Left renal pelvis (tissue), 4 donors: ENCODE measurements around the gene PAQR7. TPM values are rescaled to one million over a fixed set of nuclear protein-coding genes. Genes with fewer than 3 reads are reported as not detected.

ENCODE experiments used
- DNase-seq, 4 donors: peaks; one replicate each; pipeline ENCODE4 v3.0.0-alpha.2; 2013; ENCODE audit warnings: low read depth in 4 of 4, low spot score in 3 of 4
- polyA plus RNA-seq, 4 donors: library from polyadenylated mRNA; unstranded; fragments of 120-200 nt; gene quantifications; one replicate each; pipeline ENCODE4 v1.2.1, GENCODE V29; 2013; ENCODE audit not compliant: insufficient read length in 4 of 4

Gene PAQR7
- polyA plus RNA-seq, 4 donors: 13.4 to 36.2 (median 28.7) TPM

DNA sequence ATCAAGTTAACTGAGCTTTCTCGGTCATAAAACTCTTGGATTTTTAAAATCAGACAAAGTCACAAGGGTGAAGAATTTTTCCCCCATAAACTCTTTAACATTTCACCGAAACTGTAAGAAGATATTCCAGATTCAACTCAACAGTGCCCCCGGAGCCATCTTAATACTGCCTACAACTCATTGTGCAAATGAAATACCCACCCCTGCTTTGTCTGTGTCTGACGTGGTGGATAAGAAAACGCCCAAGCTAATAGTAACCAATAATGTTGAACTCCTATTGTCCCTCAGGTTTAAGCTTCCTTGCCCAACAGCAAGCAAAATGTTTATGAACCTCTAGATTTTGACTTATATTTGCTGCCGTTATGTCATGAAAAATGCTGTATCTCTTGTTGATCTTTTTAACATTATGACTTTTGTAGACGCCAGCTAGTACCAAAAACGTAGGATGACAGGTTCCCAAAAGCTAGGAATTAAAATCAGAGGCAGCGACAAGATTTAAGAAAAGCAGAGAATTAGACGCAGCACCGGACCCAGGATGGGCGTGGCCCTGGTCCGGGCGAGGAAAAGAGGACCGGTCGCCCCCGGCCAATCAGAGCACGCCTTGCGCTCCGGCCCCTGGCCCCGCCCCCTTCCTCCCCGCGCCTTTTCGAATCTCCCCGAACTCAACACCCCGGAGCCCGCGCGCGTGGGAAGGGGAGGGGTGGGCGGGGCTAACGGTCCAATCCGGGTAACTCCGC, 29.6 kb upstream of the PAQR7 start:
- DNase-seq: peak; percentile 78 to 87 (median 86)

DNA sequence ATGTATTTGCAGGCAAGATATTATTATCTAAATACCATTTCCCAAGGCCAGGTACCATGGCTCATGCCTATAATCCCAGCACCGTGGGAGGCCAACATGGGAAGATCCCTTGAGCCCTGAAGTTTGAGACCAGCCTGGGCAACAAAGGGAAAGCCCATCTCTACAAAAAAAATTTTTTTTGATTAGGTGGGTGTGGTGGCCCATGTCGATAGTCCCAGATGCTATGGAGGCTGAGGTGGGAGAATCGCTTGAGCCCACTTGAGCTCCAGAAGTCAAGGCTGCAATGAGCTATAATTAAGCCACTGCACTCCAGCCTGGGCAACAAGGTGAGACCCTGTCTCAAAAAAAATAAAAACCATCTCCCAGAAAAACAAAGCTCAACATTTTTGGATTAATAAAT, 28.5 kb upstream of the PAQR7 start:
- no peak for DNase-seq

DNA sequence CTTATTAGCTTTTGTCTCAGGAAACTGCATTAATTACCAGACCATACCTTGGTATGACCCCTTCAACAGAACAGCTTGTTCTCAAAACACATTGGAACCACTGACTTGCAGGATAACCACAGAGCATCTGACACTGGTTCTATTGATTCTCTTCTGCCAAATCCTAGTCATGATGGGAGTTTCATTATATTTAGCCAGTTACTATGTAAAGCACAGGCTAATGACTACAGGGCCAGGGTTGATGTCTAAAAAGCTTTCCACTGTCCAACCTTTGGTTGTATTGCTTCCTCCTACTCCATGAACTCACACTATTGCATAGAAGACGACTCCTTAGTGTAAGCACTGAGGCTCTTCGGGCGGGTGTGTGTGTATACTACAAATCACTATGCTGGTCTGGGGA, 27.0 kb upstream of the PAQR7 start:
- no peak for DNase-seq

DNA sequence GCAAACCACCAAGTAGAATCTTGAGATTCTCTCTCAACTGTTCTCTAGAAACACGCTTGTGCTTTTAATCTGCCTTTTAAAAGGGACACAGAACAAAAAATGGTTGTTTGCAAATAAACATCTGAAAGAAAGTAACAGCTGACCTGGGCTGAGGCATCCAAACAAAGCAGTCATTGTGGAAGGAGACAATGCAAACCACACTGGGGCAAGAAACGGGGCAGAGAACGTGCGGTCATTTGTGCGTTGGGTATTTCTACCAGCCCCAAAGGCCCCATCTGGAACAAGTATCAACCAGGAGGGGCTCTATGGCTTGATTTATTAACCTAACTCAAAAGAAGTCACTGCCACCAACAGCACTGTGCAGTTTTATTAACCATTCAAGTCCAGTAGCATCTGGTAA, 24.7 kb upstream of the PAQR7 start:
- no peak for DNase-seq

DNA sequence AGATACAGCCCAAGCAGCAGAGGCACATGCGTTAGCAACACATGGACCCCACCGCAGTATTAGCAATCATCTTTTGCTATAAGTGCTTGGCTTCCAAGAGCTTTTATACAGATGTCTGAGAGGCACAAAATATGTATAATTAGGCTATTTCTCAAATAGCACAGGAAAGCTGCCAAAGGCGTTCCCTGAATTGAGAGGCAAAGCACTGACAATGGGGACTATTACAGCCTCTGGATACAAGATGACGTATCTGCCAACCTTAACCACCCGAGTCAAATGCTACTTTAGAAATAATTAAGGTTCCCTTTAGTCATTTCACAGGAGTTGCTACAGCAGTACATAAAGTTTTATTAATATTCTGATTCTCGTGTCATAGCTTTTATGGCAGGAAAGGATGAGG, 24.3 kb upstream of the PAQR7 start:
- no peak for DNase-seq

DNA sequence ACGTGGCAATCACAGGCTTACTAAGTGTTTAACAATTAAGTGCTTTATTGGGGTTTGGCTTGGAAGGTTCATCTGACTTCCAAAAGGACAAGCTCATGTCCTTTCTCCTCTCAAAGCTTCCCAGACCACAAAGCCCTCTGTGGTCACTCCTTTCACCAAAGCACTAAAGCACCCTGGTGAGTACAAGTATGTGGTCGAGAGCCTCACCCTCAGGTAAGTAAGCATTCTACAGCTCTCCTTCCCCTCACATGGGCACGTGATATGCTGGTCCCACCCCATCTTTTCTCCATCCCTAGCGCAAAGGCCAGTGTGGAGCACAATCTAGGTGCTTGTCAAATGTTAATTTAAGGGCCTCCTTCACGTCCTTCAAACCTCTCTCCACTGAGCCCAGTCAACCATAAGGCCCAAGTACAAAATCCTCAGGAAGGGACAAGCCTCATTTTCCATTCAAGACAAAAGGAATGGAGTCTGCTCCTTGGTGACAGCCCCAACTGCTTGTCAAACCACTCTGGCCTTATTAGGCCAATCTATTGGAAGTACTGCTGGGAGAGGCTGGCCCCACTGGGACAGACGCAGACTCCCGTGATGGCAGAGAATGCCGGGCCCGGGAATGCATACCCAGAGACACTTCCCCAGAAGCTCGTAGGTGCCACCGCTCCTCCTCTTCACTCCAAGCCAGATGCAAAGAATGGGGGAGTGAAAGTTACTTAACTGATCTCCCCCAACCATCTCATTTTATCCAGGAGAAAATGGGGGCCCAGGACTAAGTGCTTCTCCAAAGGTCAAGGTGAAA, 22.9 kb upstream of the PAQR7 start:
- DNase-seq: no peak

DNA sequence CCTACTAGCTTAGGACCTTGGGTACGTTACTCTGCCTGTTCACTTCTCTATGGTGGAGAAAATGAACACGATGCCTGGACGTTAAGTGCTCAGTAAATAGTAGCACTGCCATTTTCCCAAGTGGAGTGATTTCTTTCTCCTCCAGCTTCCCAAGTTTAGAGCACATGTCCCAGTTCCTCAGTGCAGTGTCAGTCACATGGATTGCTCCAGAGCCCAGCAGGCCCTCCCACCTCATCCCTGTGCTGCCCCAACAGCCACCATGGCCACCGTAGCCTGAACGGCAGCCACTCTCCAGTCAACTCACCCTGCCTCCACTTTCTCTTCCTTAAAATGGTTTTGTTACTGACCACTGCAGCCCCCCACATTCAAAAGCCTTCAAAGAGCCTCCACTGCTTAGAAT, 22.2 kb upstream of the PAQR7 start:
- no peak for DNase-seq

DNA sequence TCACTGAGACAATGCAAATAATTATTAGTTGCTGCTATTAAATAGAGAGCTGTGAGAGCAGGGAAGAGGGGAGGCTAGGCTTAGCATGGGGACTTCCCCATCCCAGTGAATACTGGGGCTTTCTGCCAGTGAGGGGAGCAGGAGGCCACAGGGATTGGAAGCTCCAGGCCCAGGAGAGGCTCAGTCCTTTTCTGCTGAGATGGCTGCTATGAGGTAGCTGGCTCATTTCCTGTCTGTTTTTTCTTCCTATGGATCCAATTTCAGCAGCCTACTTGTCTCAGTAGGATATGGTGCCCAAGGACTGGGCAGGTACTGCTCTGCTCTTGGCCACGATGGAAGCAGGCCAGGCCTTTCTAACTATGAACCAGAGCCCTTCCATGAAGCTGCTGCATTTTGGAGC, 20.8 kb upstream of the PAQR7 start:
- no peak for DNase-seq

DNA sequence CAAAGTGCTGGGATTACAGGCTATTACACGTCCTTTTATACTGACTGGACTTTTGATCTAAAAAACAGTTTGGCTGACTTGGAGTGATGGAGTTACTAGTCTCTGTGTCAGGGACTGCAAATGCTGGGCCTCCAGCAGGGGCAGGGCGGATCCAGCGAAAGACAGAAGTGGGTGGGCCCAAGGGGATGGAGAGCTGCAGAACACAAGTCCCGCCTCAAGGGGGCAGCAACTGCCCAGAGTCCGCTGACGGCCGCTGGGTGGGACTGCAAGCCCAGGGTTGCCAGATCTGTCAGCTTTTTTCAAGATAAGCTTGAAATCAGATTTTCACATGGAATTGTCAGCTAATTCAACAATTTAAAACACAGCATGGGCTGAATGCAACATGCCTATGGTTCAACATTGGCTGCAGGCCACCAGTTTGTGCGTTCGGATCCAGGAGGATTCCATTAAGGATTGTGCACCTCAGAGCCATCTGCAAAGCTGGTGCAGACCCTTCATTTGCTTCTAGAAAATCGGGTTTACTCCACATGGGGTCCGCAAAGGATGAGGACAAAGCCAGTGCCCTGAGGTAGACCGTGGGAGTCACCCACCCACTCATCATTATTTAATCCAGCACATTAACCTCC, 20.0 kb upstream of the PAQR7 start:
- peak in 3 of 4 donors; percentile 81 to 84 (median 84) for DNase-seq

DNA sequence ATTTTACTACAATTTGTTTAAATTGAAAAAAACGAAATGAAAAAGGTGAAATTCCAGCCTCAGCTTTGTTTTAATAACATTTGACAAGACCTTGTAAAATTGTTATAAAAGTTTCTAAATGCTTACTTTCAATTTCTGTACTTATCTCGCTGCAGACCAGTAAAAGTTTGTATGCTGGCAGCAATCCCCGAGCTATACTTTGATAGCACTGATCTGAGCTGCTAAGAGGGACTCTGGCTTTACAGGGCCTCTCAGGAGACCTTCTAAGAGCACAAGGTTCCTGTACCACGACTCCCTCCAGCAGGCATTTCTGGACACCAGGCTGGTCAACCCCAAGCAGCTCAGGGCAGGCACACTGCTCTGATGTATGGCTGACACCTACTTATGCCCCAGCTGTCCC, 17.6 kb upstream of the PAQR7 start:
- DNase-seq: no peak

DNA sequence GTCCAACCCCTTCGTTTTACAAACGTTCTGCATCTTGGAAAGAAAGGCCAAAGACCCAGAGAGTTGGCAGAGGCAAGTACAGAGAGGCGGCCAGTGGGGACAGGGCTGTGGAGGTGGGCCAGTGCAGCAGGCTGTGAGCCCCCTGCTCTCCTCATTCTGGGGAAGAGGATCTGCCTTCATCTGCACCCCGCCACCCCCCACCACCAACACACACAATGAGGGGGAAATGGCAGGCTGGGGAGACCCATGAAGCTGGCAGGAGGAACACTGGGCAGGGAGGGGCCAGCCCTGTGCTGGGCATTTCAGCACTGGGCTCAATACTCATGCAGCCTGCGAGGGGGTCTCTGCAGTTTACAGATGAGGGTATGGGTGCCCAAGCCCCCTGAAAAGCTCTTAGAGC, 16.1 kb upstream of the PAQR7 start:
- no peak for DNase-seq

DNA sequence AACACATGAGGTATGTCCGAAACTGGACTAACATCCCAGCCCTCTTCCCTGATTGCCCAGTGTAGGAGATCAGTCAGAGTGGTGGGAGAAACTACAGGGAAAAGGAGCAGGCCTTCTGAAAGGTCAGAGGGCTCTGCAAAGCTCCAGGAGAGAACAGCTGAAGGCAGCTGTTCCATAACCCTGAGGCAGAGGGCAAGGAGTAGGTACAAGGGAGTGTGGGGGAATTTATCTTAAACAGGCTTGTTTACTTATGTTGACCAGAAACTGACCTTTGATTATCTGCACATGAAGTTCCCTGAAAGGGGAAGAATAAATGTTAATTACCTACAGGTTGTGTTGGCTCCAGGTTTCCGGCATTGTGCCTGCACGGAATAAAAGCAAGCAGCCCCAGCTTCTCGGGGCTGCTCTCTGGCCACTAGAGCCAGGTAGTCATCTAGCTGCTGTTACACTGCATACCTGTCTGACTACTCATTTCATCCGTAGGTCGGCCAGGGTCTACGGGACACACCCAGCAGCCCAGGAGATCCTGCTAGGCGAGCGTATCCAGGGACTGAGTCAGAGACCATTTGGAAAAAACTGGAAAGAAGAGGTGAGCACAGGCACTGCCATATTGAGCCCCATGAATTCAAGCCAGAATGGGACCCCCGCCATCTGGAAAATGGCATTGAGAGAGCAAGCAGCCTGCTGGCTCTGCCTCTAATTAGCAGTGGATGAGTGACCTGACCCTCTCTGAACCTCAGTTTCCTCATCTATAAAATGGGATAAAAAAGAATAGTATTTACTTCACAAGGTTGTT, 14.9 kb upstream of the PAQR7 start:
- no peak for DNase-seq

DNA sequence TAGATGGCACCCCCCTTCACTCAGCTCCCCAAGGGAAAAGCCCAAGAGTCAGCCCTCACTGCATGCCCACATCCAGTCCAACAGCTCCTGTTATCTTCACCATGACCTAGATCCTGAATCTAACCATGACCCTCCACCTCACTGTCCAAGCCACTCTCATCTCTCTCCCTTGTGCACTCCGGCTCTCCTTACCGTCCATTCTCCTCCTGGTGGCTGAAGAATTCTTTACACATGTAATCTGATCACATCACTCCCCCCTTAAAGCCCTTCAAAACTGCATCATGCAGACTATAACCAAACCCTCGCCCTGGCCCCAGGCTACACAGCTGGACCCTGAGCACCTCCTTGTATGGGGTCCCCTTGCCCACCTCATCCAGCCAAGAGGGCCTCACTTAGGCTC, 14.0 kb upstream of the PAQR7 start:
- no peak for DNase-seq

DNA sequence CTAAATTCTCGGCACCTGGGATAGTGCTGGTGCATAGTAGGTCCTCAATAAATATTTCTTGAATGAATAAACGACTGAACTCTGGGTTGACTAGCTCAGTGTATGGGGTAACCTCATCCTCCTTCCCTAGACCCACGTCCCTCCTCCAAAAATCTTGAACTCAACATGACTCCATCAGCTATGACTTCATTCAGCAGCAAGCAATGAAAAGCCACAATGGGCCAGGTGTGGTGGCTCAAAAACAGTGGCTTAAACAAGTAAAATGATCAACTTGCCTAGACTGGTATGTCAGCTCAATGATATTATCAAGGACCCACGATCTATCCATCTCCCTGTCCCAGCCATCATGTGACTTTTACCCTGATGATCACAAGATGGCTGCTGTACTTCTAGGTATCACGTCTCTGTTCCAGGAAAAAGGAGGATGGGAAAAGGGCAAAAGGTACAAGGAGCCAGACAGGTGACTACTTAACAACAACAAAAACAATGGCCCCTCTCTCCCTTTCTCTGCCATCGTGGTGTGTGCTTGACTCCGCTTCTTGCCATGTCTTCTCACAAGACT, 13.0 kb upstream of the PAQR7 start:
- no peak for DNase-seq

DNA sequence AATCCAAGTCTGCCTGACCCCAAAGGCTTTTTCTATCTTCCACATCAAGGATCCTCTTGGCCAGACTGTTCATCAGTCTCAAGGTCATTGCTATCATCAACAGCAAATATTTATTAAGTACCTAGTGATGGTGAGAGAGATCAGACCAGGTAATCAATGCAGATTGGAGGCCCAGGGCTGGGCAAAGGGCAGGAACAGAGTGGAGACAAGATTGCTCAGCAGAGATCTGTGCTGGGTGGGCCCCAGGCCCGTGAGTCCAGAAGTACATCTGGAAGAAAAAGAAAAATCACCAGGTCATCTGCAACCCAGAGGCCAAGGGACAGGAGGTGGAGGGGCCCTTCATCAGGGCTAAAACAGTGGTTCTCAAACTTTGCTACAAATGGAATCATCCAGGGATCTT, 10.1 kb upstream of the PAQR7 start:
- DNase-seq: no peak

DNA sequence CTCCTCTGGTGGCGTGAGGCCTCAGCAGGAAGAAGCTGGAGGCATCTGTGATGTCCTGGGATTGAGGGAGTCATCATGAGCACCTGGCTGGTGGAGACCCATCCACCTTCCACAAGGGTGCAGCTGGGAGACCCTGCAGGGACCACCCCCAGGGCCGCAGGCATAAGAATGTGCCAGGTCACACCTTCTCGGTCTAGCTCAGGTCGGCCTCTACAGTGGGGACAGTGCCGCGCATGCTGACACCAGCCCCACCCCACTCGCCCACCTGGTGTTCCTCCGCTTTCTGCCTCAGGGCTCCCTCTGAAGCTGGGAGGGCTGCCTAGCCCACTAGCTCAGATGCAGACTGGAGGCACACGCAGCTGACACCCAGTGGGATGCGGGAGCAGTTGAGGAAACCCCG, 5.8 kb upstream of the PAQR7 start:
- DNase-seq: no peak

DNA sequence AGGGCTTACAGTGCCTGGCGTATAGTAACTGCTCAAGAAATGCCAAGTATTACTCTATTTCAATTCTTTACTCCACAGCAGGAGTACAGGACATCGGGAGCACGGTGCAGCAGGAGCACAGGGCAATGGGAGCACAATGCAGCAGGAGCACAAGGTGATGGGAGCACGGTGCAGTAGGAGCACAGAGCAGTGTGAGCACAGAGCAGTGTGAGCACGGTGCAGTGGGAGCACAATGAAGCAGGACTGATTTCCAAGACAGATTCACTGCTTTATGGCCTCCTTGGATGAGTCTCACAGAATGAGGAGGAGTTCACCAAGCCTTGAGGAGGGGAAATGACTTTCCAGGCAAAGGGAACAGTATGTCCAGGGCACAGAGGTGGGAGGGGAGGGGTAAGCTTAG, 5.0 kb upstream of the PAQR7 start:
- DNase-seq: no peak

DNA sequence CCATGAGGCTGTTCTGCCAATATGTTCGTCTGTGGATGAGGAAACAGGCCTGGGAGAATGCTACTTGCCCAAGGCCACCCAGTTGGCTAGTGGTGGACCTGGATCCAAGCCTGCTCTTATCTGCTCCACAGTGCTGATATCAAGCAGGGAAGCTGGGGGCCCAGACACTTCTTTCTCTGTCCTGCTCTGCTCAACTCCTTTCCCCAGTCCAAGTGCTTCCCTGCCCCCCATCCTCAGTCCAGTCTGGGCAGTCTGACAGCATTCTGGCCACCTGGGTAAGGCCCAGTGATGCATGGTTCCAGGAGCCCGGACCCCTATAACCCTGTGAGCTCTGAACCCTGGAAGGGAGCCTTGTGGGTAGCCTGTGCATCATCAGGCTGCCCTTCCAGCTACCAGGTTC, 4.2 kb upstream of the PAQR7 start:
- no peak for DNase-seq

DNA sequence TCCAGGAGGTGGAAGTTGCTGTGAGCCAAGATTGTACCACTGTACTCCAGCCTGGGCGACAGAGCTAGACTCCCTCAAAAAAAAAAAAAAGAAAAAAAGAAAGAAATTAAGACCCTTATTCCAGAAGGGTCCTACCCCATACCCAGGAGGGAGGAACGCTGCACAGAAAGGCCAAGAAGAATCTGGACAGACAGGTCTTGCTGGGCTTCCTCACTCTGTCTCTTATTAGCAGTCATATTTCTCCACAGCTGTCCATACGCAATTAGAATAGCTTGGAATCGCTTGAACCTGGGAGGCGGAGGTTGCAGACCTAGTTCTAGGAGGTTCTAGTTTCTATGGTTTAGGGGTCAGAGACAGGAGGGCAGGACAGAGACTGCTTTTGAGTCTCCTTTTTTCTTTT, 3.2 kb upstream of the PAQR7 start:
- no peak for DNase-seq

DNA sequence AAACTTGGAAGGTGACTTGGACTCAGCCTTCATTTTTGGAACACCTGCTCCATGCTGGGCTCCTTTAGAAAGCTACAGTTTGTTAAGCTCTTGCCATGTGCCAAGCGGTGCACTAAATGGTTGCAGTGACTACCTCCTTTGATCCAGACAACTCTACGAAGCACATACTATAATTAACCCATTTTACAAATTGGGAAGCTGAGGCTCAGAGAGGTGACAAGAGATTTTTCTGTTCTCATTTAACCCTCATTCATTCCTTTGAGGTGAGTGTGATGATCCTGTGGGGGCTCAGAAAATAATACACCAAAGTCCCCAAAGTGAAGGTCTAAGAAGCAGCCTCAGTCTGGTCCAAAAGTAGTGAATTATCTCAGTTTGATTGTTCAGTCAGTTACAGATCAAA, 1.6 kb upstream of the PAQR7 start:
- DNase-seq: no peak

DNA sequence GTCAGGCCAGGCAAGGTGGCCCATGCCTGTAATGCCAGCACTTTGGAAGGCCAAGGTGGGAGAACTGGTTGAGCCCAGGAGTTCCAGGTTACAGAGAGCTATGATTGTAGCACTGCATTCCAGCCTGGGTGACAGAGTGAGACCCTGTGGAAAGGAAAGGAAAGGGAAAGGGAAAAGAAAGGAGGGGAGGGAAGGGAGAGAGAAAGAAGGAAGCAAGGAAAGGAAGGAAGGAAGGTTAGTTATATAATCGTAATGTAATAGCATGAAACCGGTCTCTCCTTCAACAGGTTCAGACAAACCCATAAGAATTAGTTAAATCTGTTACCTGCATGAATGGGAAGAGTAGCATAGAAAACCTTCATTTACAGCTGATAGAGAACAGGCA, 1.2 kb upstream of the PAQR7 start:
- no peak for DNase-seq
